Fibroblast of the aortic adventitia (primary cell): ENCODE results near the gene ADGRD1. TPM values are rescaled to one million over a fixed set of nuclear protein-coding genes. Genes with fewer than 3 reads are reported as not detected.
"Not testable (repeated sequence)": the region's sequence is repeated elsewhere in the genome, so short reads cannot be mapped to it uniquely, and the experiment has no call there.

Experiments
- DNase-seq: peaks from one replicate; pipeline ENCODE4 v3.0.0-alpha.2; 2010; ENCODE audit warnings: low read depth
- H3K4me3 ChIP-seq: 2 replicates; pipeline ENCODE4 v1.5.1; 2011; ENCODE audit warnings: low read depth, mild to moderate bottlenecking, control low read depth, low read length, moderate library complexity
- total RNA-seq: library from RNA; depleted of rRNA; stranded (reverse); fragments of >200 nt; gene quantifications from 2 replicates; pipeline ENCODE4 v1.2.3, GENCODE V29; 2012; ENCODE audit warnings: low replicate concordance
- TF ChIP-seq, protein P1 (sequence below): IDR thresholded peaks from 2 replicates; pipeline ENCODE4 v1.5.1; 2011; ENCODE audit warnings: mild to moderate bottlenecking, low read length, control low read depth, inconsistent platforms; ENCODE audit not compliant: insufficient read depth

The ADGRD1 gene
- total RNA-seq, 1 donor: 1.2 TPM

DNA sequence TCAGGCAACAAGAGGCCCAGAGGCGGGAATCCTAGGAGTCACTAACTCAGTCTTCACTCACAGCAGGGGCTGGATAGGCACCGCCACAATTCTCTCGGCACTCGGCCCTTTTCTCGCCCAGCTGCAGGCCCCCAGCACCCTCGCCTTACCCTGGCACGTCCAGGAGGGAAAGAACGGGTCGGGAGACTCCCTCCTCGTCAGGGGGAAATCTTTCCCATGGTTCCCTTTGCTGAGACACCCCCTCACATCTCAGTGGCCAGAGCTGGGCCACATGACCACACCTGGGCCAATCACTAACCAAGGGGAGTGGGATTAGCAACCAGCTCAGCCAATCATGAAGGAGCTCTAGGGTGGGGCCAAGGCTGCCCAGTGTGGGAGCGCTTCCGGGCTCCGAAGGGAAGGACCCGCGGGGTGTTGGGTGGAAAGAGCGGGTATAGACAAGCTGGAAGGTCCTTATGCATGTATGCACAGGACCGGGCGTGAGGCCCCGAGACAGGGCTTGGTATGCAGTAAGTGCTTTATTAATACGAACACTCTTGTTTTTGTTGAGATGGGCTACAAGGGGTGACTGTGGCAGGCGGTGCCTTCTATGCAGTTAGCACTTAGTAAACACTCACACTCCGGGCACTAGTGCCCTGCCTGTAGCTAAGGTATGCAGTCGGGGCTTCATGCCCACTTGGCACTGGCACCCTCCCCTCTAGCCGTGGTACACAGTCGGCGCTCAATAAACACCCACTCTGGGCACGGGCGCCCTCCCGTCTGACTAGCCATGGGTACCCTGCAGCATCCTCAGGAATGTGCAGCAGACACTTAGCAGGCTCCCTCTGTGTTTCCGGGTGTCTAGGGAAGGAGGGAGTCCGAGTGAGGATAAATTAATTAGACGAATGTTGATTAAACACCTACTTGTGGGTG, 40.3 kb downstream of the ADGRD1 start:
- no peak for DNase-seq
- TF ChIP-seq, protein P1, sequence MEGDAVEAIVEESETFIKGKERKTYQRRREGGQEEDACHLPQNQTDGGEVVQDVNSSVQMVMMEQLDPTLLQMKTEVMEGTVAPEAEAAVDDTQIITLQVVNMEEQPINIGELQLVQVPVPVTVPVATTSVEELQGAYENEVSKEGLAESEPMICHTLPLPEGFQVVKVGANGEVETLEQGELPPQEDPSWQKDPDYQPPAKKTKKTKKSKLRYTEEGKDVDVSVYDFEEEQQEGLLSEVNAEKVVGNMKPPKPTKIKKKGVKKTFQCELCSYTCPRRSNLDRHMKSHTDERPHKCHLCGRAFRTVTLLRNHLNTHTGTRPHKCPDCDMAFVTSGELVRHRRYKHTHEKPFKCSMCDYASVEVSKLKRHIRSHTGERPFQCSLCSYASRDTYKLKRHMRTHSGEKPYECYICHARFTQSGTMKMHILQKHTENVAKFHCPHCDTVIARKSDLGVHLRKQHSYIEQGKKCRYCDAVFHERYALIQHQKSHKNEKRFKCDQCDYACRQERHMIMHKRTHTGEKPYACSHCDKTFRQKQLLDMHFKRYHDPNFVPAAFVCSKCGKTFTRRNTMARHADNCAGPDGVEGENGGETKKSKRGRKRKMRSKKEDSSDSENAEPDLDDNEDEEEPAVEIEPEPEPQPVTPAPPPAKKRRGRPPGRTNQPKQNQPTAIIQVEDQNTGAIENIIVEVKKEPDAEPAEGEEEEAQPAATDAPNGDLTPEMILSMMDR: no peak
- no peak overlapping the region for H3K4me3 ChIP-seq

DNA sequence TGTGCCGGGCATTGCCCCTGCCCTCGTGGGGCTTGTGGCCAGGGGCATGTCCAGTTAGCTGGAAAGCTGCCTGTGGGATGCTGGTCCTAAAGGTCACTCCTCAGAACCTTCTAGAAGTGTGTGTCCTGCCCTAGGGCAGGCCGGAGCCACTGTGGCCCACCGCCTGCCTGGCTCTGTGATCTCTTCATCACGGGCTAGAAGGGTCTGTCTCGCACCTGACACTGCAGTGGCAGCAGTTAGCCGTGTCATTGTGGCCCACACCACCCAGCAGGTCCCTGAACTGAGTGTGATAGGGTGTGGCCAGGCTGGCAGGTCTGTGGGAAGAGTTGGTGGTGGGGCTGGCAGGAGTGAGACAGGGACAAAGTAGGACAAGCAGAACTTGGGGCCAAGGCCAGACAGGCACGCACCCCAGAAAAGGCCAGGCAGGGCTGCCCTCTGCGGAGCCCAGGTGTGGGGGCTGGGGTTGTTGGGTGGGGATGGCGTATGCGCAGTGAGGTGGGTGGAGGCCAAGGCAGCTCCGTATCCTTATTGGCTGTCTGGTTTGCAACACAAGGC, 41.2 kb downstream of the ADGRD1 start:
- TF ChIP-seq, protein P1: no peak
- no peak overlapping the region for H3K4me3 ChIP-seq
- DNase-seq: no peak

DNA sequence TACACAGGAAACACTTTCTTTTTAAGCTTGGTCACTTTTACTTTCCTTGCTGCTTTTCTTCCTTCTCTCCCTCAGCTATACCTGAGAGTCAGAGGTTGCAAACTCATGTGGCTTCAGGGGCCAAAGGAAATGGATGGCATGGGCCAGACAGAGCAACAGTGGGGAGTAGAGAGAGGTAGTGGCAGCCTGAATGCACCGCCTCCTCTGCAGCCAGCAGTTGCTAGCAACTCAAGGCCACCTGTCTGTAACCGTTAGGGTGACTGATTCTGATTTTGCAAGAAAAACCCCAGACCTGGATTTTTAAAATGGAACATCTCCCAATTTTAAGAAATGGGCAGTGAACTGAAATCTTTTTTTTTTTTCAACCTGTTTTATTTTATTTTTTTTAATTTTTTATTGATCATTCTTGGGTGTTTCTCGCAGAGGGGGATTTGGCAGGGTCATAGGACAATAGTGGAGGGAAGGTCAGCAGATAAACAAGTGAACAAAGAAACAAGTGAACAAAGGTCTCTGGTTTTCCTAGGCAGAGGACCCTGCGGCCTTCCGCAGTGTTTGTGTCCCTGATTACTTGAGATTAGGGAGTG, 41.8 kb downstream of the ADGRD1 start:
- not testable (repeated sequence) for H3K4me3 ChIP-seq

DNA sequence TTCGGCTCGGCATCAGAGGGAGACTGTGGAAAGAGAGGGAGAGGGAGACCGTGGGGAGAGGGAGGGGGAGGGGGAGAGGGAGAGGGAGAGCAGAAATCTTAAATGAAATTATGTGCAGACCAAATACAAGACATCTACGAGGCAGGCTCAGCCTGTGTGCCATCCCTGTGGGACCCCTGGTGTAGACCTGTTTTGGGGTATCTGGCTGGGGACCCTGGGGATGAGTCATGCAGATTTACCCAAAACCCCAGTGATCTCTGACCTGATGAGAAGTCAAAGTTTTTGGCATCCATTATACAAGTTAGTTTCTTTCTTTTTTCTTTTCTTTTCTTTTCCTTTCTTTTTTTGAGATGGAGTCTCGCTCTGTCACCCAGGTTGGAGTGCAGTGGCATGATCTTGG, 44.4 kb downstream of the ADGRD1 start:
- TF ChIP-seq, protein P1: no peak
- H3K4me3 ChIP-seq: no peak overlapping the region
- no peak for DNase-seq

More for the DNA sequence above, 41.8 kb downstream of the ADGRD1 start:
- DNase-seq: not testable (repeated sequence)

DNA sequence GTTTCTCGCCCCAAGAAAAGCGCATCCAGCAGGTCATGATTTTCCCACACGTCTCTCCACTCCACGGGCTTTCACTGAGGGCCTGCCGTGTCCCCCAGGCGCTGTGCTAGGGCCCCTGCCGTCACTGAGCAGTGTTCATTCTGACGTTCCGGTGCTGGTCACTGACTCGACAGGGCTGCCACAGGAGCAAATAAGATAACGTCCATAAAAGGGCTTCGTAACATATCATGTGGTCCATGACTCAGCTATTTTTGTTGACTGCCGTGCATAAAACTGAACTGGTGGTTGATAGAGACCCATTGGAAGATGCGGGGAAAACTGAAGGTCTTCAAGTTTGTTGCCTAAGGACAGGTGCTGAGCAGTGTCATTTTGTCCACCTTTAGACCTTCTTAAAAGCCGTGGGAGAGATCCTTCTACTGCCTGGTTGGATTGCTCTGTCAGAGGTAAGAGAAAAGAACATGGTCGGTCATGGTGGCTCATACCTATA, 46.3 kb downstream of the ADGRD1 start:
- no peak overlapping the region for H3K4me3 ChIP-seq
- TF ChIP-seq, protein P1: no peak
- DNase-seq: no peak

DNA sequence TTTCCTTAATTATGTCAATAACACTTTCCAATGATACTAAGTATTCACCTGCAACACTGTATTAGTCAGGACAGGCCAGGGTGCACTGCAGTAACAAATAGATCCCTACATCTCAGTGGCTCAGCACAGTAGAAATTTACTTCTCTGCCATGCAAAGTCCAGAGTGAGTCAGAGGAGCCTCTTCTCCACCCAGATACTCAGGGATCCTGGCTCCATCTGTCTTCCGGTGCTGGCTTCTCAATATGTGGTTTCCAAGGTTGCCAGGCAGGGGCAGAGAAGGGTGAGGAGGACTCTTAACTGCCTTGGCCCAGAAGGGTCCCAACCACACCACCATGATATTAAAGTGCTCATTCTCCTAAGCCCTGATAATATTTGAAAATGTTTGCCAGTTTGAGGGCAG, 47.8 kb downstream of the ADGRD1 start:
- DNase-seq: no peak
- H3K4me3 ChIP-seq: no peak overlapping the region
- TF ChIP-seq, protein P1: no peak

DNA sequence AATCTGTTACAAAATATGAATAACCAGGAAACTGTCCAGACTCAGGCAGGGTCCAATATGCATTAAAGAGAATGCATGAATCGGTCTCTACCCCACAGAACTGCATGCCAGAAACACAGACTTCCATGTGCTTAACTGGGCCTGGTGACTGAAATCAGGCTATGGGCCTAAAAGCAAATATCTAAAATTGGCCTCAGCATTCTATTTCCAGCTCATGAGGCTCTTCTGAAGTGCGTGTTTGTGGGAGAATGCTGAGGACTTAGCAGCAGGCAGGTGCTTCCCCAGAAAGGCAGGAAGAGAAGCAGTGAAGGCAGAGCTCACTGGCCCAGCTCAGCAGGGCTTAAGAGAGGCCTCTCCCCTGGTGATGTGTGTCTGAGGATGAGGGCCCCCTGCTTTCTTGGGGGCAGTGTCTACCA, 48.5 kb downstream of the ADGRD1 start:
- TF ChIP-seq, protein P1: no peak
- no peak overlapping the region for H3K4me3 ChIP-seq
- DNase-seq: no peak
